Suprapubic skin (tissue), 4 donors: ENCODE results near the gene JADE2. TPM values are rescaled to one million over a fixed set of nuclear protein-coding genes. Genes with fewer than 3 reads are reported as not detected.

ENCODE experiments used
- DNase-seq, 2 donors: peaks; one replicate each; pipeline ENCODE4 v3.0.0-alpha.2; 2019; ENCODE audit warnings: low spot score in 2 of 2
- H3K27ac ChIP-seq: fragments of 200-600 bp; sonication (generic); one replicate; pipeline ENCODE4 v1.5.1; 2019
- H3K27me3 ChIP-seq: fragments of 200-600 bp; sonication (generic); one replicate; pipeline ENCODE4 v1.5.1; 2019
- H3K36me3 ChIP-seq: fragments of 200-600 bp; sonication (generic); one replicate; pipeline ENCODE4 v1.5.1; 2019
- H3K4me1 ChIP-seq: fragments of 200-600 bp; sonication (generic); one replicate; pipeline ENCODE4 v1.5.1; 2019
- H3K4me3 ChIP-seq: fragments of 200-600 bp; sonication (generic); one replicate; pipeline ENCODE4 v1.5.1; 2019; ENCODE audit warnings: mild to moderate bottlenecking
- H3K9me3 ChIP-seq: fragments of 200-600 bp; sonication (generic); one replicate; pipeline ENCODE4 v1.5.1; 2019
- CTCF ChIP-seq, 2 donors: fragments of 200-600 bp in 1 of 2; fragments of 450-650 bp in 1 of 2; sonication (generic) in 1 of 2; IDR thresholded peaks; one replicate each; pipeline ENCODE4 v1.5.1; 2016 to 2019; ENCODE audit warnings: antibody characterized with exemption in 2 of 2, mild to moderate bottlenecking in 1 of 2, moderate library complexity in 1 of 2
- EP300 ChIP-seq: sonication (generic); formaldehyde crosslinking; IDR thresholded peaks from one replicate; pipeline ENCODE4 v1.6.1; 2017; ENCODE audit warnings: antibody characterized with exemption
- POLR2A ChIP-seq, 2 donors: fragments of 450-650 bp; IDR thresholded peaks; one replicate each; pipeline ENCODE4 v1.6.1; 2017; ENCODE audit warnings: antibody characterized with exemption in 2 of 2, mild to moderate bottlenecking in 2 of 2, moderate library complexity in 2 of 2
- POLR2AphosphoS5 ChIP-seq, 3 donors: sonication (generic); formaldehyde crosslinking; IDR thresholded peaks; one replicate each; pipeline ENCODE4 v1.6.1; 2017; ENCODE audit warnings: antibody characterized with exemption in 3 of 3
- WGBS: methylation state at CpG from one replicate; pipeline ENCODE4 v1.1.5; 2018; 5-methylcytosine and 5-hydroxymethylcytosine counted together
- total RNA-seq, 4 donors: library from RNA; depleted of rRNA; stranded (reverse); fragments of >200 nt; gene quantifications; one replicate each; pipeline ENCODE4 v1.1.0, GENCODE V29; 2016

The JADE2 gene
- total RNA-seq, 4 donors from 2014 or later = 31.4 to 62.1 (median 56.6) TPM

GRCh38 chr5:134517553-134517952 lies 7.9 kb upstream of the JADE2 start:
- DNase-seq = no peak
- H3K4me1 ChIP-seq = peaks cover 2% of the 10 kb centered on the region
- 82% methylated on average over 4 of the region's 5 CpGs for WGBS
- H3K27ac ChIP-seq = no peak overlapping the region
- no peak for TF ChIP-seq EP300
- TF ChIP-seq CTCF (IDR thresholded peaks at IDR 0.05) = no peak
- no peak for TF ChIP-seq POLR2A (IDR thresholded peaks at IDR 0.05)
- no peak for TF ChIP-seq POLR2AphosphoS5 (IDR thresholded peaks at IDR 0.05)
- H3K4me3 ChIP-seq = no peak overlapping the region
- no peaks in the 10 kb centered on the region for H3K9me3 ChIP-seq
- no peaks in the 10 kb centered on the region for H3K27me3 ChIP-seq
- H3K36me3 ChIP-seq = no peaks in the 10 kb centered on the region

GRCh38 chr5:134519989-134520388 lies 5.5 kb upstream of the JADE2 start:
- Histone ChIP-seq H3K9me3 (no peaks in the 10 kb centered on the region), H3K27ac (no peak overlapping the region), H3K27me3 (no peaks in the 10 kb centered on the region), H3K4me1 (peaks cover 11% of the 10 kb centered on the region), H3K4me3 (no peak overlapping the region), H3K36me3 (no peaks in the 10 kb centered on the region)
- TF ChIP-seq POLR2A (IDR thresholded peaks at IDR 0.05) = no peak
- no peak for TF ChIP-seq EP300
- no peak for TF ChIP-seq POLR2AphosphoS5 (IDR thresholded peaks at IDR 0.05)
- TF ChIP-seq CTCF (IDR thresholded peaks at IDR 0.05) = no peak
- DNase-seq = no peak
- 82% methylated on average over 2 of the region's 2 CpGs for WGBS

GRCh38 chr5:134521841-134522240 lies 3.6 kb upstream of the JADE2 start:
- 62% methylated on average over 3 of the region's 3 CpGs for WGBS
- Histone ChIP-seq H3K36me3 (no peaks in the 10 kb centered on the region), H3K27ac (no peak overlapping the region), H3K4me3 (no peak overlapping the region), H3K4me1 (peaks cover 11% of the 10 kb centered on the region), H3K9me3 (no peaks in the 10 kb centered on the region), H3K27me3 (no peaks in the 10 kb centered on the region)
- TF ChIP-seq EP300 (no peak), POLR2AphosphoS5 (IDR thresholded peaks at IDR 0.05) (no peak), POLR2A (IDR thresholded peaks at IDR 0.05) (no peak), CTCF (IDR thresholded peaks at IDR 0.05) (no peak)
- DNase-seq = no peak

GRCh38 chr5:134523543-134524271 lies 1.8 kb upstream of the JADE2 start:
- 15% methylated on average over 8 of the region's 13 CpGs for WGBS
- Histone ChIP-seq H3K9me3 (no peaks in the 10 kb centered on the region), H3K27me3 (no peaks in the 10 kb centered on the region), H3K4me3 (peak overlapping the region; percentile 91), H3K27ac (peak overlapping the region; percentile 97), H3K4me1 (peaks cover 22% of the 10 kb centered on the region), H3K36me3 (no peaks in the 10 kb centered on the region)
- DNase-seq = no peak
- TF ChIP-seq POLR2AphosphoS5 (IDR thresholded peaks at IDR 0.05) = no peak

GRCh38 chr5:134524272-134524825 lies 1.1 kb upstream of the JADE2 start:
- TF ChIP-seq EP300 (no peak), POLR2A (IDR thresholded peaks at IDR 0.05) (peak in 1 of 2 donors; percentile 65), POLR2AphosphoS5 (IDR thresholded peaks at IDR 0.05) (peak in 2 of 3 donors; percentile 86 to 87), CTCF (IDR thresholded peaks at IDR 0.05) (no peak)
- 0% methylated on average over 18 of the region's 40 CpGs for WGBS
- Histone ChIP-seq H3K9me3 (no peaks in the 10 kb centered on the region), H3K27ac (peak overlapping the region; percentile 97), H3K27me3 (no peaks in the 10 kb centered on the region), H3K4me1 (peaks cover 29% of the 10 kb centered on the region), H3K36me3 (no peaks in the 10 kb centered on the region), H3K4me3 (peak overlapping the region; percentile 91)
- DNase-seq = peak; percentile 92
